GM18498 (cell line): ENCODE results near the gene RAD54L.
"Not testable (repeated sequence)": the region's sequence is repeated elsewhere in the genome, so short reads cannot be mapped to it uniquely, and the experiment has no call there.

Experiments used
- ATAC-seq: cut with Tn5 transposase; IDR thresholded peaks from one replicate; pipeline ENCODE4 v1.9.1; 2021; ENCODE audit warnings: mild to moderate bottlenecking, moderate library complexity; ENCODE audit not compliant: unreplicated experiment

Gene RAD54L

DNA sequence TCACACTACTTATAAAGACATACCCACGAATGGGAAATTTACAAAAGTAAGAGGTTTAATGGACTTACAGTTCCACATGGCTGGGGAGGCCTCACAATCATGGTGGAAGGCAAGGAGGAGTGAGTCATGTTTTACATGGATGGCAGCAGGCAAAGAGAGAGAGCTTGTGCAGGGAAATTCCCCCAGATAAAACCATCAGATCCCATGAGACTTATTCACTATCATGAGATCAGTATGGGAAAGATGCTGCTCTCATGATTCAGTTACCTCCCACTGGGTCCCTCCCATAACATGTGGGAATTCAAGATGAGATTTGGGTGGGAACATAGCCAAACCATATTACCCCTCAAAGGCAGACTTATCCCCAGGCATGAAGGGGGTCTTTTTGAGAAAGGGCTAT, 8.7 kb upstream of the RAD54L start:
- not testable (repeated sequence) for ATAC-seq

- not testable (repeated sequence) for ATAC-seq
Measured at GRCh38 chr1:46241733-46242132, 5.8 kb upstream of the RAD54L start.

GRCh38 chr1:46242918-46243317, 4.6 kb upstream of the RAD54L start:
- ATAC-seq = no peak

- not testable (repeated sequence) for ATAC-seq
Measured at GRCh38 chr1:46243831-46244230, 3.7 kb upstream of the RAD54L start.

DNA sequence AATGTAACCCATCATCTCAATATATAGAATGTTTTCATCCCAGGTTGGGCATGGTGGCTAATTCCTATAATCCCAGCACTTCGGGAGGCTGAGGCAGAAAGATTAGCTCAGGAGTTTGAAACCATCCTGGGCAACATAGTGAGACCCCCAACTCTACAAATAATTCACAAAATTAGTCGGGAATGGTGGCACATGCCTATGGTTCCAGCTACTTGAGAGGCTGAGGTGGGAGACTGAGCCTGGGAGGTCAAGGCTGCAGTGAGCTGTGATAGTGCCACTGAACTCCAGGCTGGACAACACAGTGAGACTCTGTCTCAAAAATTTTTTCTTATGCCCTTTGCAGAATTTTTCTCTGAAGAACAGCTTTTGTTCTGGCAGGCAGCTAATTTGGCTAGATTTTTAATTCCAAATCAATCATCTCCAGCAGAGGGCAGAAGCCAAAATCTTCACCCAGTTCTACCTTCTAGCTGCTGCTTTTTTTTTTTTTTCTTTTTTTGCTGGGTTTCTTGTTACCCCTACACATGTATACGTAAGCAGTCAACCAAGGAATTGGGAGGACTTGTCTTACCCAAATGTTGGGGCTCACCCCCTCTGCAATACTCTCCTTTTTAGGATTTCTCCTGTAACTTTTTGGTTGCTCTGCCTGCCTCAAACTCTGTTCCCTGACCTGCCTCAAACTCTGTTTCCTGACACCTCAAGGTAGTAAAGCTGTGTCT, 2.7 kb upstream of the RAD54L start:
- no peak for ATAC-seq

DNA sequence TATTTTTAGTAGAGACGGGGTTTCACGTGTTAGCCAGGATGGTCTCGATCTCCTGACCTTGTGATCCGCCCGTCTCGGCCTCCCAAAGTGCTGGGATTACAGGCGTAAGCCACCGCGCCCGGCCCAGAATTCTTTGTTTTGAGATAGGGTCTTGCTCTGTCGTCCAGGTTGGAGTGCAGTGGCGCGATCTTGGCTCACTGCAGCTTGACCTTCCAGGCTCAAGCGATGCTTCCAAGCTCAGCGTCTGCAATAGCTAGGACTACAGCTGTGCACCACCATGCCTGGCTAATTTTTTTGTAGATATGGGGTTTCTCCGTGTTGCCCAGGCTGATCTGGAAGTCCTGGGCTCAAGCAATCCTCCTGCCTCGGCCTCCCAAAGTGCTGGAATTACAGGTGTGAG, 1.4 kb upstream of the RAD54L start:
- not testable (repeated sequence) for ATAC-seq

GRCh38 chr1:46246548-46247435, 771 bp upstream of the RAD54L start:
- peak; percentile 58 for ATAC-seq

DNA sequence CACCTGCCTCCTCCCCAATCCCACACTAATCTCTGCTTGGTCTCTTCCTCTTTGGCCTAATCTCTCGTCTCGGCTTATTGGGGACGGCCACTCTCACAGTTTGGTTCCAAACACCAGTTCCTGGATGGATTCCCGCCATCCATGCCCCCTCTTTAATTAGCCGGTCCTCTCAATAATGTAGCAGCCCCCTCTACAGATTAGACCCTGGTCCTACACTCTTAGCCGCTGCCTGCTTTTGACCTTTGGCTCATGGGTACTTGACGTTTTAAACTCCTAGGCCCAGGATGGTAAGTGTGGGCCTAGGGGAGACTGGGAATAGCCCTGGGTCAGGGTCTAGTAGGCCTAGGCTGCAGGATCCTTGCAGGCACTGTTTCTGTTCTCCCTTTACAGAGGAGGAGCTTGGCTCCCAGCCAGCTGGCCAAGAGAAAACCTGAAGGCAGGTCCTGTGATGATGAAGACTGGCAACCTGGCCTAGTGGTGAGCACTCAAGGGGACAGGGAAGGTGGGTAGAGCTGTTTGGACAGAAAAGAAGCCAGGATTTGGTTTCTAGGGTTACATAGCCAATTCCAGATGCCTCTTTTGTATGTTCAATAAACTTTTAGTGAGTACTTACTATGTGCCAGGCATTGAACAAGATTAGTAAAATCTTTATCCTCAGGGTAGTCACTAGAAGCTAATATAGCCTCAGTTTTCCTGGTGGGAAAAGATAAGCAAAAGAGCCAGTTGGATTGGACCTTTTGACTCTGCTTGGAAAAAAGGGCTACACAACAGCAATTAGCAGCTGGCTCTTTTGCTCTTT, 758 bp downstream of the RAD54L start:
- ATAC-seq = no peak

GRCh38 chr1:46254668-46255067, 7.1 kb downstream of the RAD54L start:
- ATAC-seq = no peak

- no peak for ATAC-seq
Measured at GRCh38 chr1:46256523-46256922, 9.0 kb downstream of the RAD54L start.

DNA sequence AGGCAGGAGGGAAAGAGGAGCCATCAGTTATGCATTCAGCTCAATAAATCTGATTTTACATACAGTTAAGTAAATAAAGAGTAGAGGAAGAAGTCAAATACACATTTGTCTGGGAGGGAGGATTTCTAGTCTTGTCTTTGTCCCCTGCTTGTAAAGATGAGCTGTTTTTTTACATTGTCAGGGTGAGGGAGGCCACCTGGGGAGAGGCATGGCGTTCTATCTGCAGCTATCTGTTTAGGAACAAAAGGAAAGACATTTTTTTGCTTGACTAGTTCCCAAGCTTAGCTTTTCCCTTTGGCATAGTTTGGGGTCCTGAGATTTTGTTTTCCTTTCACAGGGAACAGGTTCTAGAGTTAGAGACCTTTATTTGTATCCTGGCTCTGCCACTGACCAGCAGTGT, 14.9 kb downstream of the RAD54L start:
- ATAC-seq = no peak

DNA sequence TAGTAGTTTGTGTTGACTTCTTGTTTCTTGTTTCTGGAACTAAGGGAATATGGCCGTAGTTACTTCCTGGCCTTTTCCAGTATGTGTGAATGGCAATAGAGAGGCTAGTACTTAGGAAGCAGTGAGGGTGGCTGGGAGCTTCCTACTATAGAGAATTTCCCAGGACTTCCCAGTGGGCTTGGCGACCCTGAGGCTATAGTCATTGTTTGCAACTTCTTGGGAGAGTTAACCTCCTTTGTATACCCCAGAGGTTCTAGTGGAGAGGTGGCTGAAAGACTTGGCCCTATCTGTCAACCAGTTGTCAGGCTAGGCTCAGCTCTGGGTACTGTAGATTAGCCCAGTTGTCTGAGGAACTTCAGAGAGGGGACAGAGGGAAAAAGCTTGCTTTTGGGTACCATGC, 15.6 kb downstream of the RAD54L start:
- no peak for ATAC-seq

DNA sequence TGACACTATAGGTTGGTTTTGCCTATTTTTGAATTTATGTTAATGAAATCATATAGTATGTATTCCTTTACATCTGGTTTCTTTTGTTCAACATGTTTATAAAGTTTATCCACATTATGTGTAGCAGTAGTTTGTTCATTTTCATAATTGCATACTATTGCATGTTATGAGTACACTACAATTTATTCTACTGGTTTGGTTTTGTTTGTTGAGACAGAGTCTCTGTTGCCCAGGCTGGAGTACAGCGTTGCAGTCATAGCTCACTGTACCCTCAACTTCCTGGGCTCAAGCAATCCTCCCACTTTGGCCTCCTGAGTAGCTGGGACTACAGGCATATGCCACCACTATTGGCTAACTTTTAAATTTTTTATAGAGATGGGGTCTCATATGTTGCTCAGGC, 21.0 kb downstream of the RAD54L start:
- ATAC-seq = no peak

DNA sequence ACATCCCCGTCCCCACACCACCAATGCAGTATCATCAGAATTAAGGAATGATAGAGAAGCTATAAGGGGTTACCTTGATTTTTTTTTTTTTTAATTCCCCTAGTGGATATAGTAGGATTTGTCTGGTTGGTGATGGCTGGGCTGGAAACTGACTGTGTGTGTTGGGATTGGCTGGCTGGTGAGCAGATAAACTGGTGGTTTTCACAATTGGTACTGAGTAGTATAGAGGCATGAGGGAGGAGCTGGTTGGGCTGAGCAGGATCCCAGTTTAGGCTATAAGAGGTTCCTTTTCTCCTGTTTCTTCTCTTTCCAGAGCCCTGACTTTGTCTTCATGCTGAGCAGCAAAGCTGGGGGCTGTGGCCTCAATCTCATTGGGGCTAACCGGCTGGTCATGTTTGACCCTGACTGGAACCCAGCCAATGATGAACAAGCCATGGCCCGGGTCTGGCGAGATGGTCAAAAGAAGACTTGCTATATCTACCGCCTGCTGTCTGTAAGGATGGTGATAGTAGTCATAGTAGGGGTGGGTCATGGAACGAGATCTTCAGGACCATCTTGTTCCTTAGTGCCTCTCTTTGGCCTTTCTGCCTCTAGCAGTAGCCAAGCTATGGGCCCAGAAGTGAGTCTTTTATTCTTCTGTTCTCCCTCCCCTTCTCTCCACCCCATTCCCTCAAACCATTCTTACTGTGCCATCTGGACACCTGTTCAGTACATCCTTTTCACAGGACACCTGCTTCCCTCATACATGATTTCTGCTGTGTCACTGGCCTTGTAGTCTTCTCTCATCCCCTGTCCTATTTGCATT, 26.9 kb downstream of the RAD54L start:
- no peak for ATAC-seq

GRCh38 chr1:46275030-46275337, 27.4 kb downstream of the RAD54L start:
- no peak for ATAC-seq

GRCh38 chr1:46277658-46278373, 30.3 kb downstream of the RAD54L start:
- ATAC-seq = no peak

GRCh38 chr1:46278807-46279206, 31.2 kb downstream of the RAD54L start:
- no peak for ATAC-seq

DNA sequence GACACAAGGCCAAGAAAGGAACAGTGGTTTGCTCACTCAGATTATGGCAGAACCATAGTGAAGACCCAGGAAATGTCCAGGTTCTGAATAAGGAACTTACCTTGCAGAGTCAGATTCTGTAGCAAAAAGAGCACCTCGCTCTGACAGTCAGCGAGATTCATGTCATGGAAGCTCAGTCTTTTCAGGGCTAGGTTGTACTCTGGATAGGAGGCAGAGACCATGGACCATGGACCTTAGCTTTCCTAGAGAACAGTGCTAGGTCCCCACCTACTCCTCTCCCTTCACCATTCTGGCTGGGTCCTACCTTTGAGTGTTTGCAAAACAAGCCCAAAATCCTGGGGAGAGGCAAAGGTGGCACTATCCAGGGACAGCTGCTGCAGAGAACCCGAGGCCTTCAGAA, 32.5 kb downstream of the RAD54L start:
- ATAC-seq = no peak

DNA sequence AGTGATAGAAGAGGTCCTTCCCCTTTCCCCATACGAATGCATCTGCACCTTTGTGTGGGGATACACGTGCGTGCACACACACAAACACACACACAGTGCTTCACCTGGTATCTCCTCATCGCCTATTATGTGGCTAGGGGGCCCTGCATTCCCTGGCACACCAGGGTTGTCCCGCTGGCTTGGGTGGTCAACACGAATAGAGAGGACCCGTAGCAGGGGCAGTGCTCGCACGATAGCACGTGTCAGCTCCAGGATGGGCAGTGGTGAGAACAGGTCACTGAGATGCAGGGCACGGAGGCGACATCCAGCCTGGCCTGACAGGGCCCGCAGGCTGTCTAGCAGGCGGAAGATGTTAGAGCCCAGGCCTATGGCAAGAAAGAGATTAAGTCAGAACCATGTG, 33.5 kb downstream of the RAD54L start:
- no peak for ATAC-seq

DNA sequence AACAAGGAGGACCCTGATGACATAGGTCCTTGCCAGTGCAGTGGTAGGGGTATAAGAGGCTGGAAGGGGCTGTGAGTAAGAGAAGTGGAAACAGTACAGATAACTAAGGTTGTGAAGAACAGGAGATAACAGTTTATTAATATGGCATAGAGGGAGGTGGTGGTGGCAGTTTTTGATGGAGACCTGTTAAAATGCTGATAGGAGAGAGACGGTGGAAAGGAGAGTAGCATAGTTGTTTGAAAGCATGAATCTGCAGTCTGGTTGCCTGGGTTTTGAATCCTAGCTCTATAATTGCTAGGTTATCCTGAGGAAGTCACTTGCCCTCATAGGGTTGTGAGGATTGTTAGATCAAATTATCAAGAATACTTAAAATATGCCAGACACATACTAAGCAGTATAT, 36.5 kb downstream of the RAD54L start:
- no peak for ATAC-seq
